Activated CD4-positive, alpha-beta T cell treated with anti-CD3 and anti-CD28 coated beads for 36 hours (primary cell): ENCODE data around the gene TRUB2. TPM values are rescaled to one million over a fixed set of nuclear protein-coding genes. Genes with fewer than 3 reads are reported as not detected.

Source experiments
- ATAC-seq: fragments of 200-7000 bp; cut with Tn5 transposase; one replicate; pipeline ENCODE4 v1.10.0; 2021; ENCODE audit warnings: mild to moderate bottlenecking, moderate library complexity
- CTCF ChIA-PET: fragments of 350-600 bp; sonication (Branson Sonifier 250); formaldehyde crosslinking; loops from one replicate; lab custom pipeline; 2021; ENCODE audit warnings: antibody characterized with exemption; lab: Charles Lee
- POLR2A ChIA-PET: fragments of 350-600 bp; sonication (Branson Sonifier 250); formaldehyde crosslinking; loops from one replicate; lab custom pipeline; 2021; ENCODE audit warnings: antibody characterized with exemption, inconsistent platforms; lab: Charles Lee
- DNase-seq: peaks from one replicate; pipeline ENCODE4 v3.0.0-alpha.2; 2020
- H3K27ac Mint-ChIP-seq: one replicate; pipeline ENCODE4 v1.8.0; 2021; ENCODE audit warnings: mixed read lengths
- H3K27me3 Mint-ChIP-seq: one replicate; pipeline ENCODE4 v1.8.0; 2021; ENCODE audit warnings: mixed read lengths
- H3K36me3 Mint-ChIP-seq: one replicate; pipeline ENCODE4 v1.8.0; 2021; ENCODE audit warnings: low read depth, mixed read lengths
- H3K4me1 Mint-ChIP-seq: one replicate; pipeline ENCODE4 v1.8.0; 2021; ENCODE audit warnings: mixed read lengths
- H3K4me3 Mint-ChIP-seq: one replicate; pipeline ENCODE4 v1.8.0; 2021; ENCODE audit warnings: mild to moderate bottlenecking, moderate library complexity, mixed read lengths
- H3K9me3 Mint-ChIP-seq: one replicate; pipeline ENCODE4 v1.8.0; 2021; ENCODE audit warnings: low read depth, mixed read lengths
- intact Hi-C, 2 experiments: fragments of 100-400 bp; cut with DNase I in 1 of 2; cut with micrococcal nuclease in 1 of 2; formaldehyde crosslinking; loops; one replicate each; pipeline versions ENCODE4 v1.14.2 to v1.15.1; 2022 to 2024; cut with DNase I, micrococcal nuclease
- total RNA-seq, 2 experiments: library from RNA; stranded (reverse); gene quantifications; one replicate each; pipeline ENCODE4 v1.2.3, GENCODE V29; 2021

The TRUB2 gene
- total RNA-seq, 2 experiments from 2014 or later, result 29.5 to 37.5 TPM

GRCh38 chr9:128361296-128361985 is 39.2 kb upstream of the TRUB2 start:
- H3K4me1 Mint-ChIP-seq, result peaks cover 19% of the 10 kb centered on the region
- peak overlapping the region; percentile 59 for H3K27ac Mint-ChIP-seq
- CTCF ChIA-PET, result interaction anchor here (0.6 to 5.6 kb wide), 28 partner anchors 9 to 677 kb away, joined by 3 to 36 read pairs (median 4); partner anchors contain the start of genes GLE1, GOLGA2, PKN3 and SWI5
- peaks cover 3% of the 10 kb centered on the region for H3K36me3 Mint-ChIP-seq
- intact Hi-C loops, result no loop called here
- ATAC-seq (no peak), DNase-seq (peak; percentile 12)
- no peaks in the 10 kb centered on the region for H3K9me3 Mint-ChIP-seq
- no peaks in the 10 kb centered on the region for H3K27me3 Mint-ChIP-seq
- POLR2A ChIA-PET, result interaction anchor here (0.5 to 1.8 kb wide), 6 partner anchors 10 to 421 kb away, joined by 3 to 8 read pairs (median 3); partner anchors contain the start of gene URM1
- H3K4me3 Mint-ChIP-seq, result peak overlapping the region; percentile 62

DNA sequence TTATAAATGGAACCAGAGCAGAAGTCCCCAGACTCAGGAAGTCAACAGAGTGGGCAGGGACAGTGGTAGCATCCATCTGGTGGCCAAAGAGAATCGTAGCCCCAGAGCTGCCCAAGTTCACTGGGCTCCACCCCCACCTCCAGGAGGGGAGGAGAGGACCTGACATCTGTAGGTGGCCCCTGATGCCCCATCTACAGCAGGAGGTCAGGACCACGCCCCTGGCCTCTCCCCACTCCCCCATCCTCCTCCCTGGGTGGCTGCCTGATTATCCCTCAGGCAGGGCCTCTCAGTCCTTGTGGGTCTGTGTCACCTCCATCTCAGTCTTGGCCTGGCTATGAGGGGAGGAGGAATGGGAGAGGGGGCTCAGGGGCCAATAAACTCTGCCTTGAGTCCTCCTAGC is 38.6 kb upstream of the TRUB2 start:
- Mint-ChIP-seq H3K4me3 (no peak overlapping the region), H3K27ac (peak overlapping the region; percentile 59), H3K36me3 (peaks cover 7% of the 10 kb centered on the region), H3K27me3 (no peaks in the 10 kb centered on the region), H3K4me1 (peaks cover 19% of the 10 kb centered on the region), H3K9me3 (no peaks in the 10 kb centered on the region)
- CTCF ChIA-PET, result interaction anchor here (0.8 to 5.6 kb wide), 10 partner anchors 10 to 278 kb away, joined by 3 to 36 read pairs (median 5); partner anchors contain the start of genes GLE1 and URM1
- POLR2A ChIA-PET, result interaction anchor here (0.5 to 1.8 kb wide), 2 partner anchors 10 to 19 kb away, joined by 3 to 8 read pairs; partner anchors contain the start of gene URM1
- ATAC-seq (no peak), DNase-seq (no peak)
- intact Hi-C loops, result no loop called here

DNA sequence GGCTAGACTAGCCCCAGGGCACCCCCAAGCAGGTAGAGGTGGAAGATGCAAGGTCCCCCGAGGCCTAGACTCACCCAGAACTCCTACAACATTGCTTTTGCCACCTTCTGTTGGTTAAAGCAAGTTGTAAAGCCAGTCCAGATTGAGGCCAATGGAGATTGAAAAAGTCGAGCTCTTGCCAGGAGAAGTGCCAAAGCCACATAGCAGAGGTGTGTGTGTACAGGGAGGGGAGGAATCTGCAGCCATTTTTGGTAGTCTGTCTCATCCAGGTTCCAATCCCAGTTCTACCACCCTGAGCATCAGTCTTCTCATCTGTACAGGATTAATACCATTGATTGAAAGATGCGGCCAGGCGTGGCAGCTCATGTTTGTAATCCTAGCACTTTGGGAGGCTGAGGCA is 36.6 kb upstream of the TRUB2 start:
- Mint-ChIP-seq H3K27ac (no peak overlapping the region), H3K36me3 (peaks cover 15% of the 10 kb centered on the region), H3K4me3 (no peak overlapping the region), H3K27me3 (no peaks in the 10 kb centered on the region), H3K4me1 (peaks cover 13% of the 10 kb centered on the region), H3K9me3 (no peaks in the 10 kb centered on the region)
- CTCF ChIA-PET, result interaction anchor here (0.7 to 1.1 kb wide), 3 partner anchors 9 to 41 kb away, joined by 3 to 5 read pairs (median 4); no protein-coding TSS in a partner anchor
- POLR2A ChIA-PET, result no interaction called here
- DNase-seq (no peak), ATAC-seq (no peak)
- intact Hi-C loops, result no loop called here

GRCh38 chr9:128358090-128358489 is 35.8 kb upstream of the TRUB2 start:
- CTCF ChIA-PET, result interaction anchor here (0.6 to 1.3 kb wide), 2 partner anchors 17 to 68 kb away, joined by 3 read pairs; no protein-coding TSS in a partner anchor
- DNase-seq (no peak), ATAC-seq (no peak)
- intact Hi-C loops, result no loop called here
- Mint-ChIP-seq H3K36me3 (peaks cover 15% of the 10 kb centered on the region), H3K9me3 (no peaks in the 10 kb centered on the region), H3K4me1 (peaks cover 13% of the 10 kb centered on the region), H3K27me3 (no peaks in the 10 kb centered on the region), H3K27ac (no peak overlapping the region), H3K4me3 (no peak overlapping the region)
- POLR2A ChIA-PET, result no interaction called here

DNA sequence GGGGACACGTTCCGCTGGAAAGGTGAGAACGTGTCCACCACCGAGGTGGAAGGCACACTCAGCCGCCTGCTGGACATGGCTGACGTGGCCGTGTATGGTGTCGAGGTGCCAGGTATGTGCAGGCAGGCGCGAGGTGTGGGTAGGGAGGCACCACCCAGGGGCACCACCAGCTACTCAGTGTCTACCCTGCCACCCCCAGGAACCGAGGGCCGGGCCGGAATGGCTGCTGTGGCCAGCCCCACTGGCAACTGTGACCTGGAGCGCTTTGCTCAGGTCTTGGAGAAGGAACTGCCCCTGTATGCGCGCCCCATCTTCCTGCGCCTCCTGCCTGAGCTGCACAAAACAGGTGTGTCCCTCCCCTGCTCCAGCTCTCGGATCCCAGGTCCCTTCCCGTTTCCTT is 33.2 kb upstream of the TRUB2 start:
- Mint-ChIP-seq H3K27ac (no peak overlapping the region), H3K27me3 (no peaks in the 10 kb centered on the region), H3K4me1 (no peaks in the 10 kb centered on the region), H3K36me3 (peaks cover 15% of the 10 kb centered on the region), H3K9me3 (no peaks in the 10 kb centered on the region), H3K4me3 (no peak overlapping the region)
- POLR2A ChIA-PET, result no interaction called here
- no peak for ATAC-seq
- DNase-seq, result no peak
- CTCF ChIA-PET, result interaction anchor here (0.8 kb wide), 1 partner anchor 10 kb away, joined by 3 read pairs; no protein-coding TSS in a partner anchor
- intact Hi-C loops, result no loop called here

DNA sequence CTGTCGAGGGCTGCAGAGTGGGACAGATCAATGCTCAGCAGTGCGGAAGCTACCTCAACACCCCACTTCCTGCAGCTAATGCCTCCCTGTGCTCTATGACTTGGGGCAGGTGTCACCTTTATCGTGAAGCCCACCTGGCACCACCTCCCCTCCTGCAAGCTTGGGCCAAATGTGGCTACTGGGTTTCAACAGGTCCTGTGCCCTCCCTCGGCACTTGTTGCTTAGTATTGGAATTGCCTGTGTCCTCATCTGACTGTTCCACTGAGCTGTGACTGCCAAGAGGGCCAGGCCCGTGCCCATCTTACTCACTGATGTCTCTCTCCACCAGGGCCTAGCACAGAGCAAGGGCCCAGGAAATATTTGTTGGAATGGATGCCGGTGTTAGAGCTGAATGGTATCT is 27.5 kb upstream of the TRUB2 start:
- DNase-seq, result no peak
- no peaks in the 10 kb centered on the region for H3K9me3 Mint-ChIP-seq
- no peaks in the 10 kb centered on the region for H3K4me1 Mint-ChIP-seq
- peaks cover 11% of the 10 kb centered on the region for H3K36me3 Mint-ChIP-seq
- ATAC-seq, result no peak
- POLR2A ChIA-PET, result interaction anchor here (0.5 to 0.7 kb wide), 2 partner anchors 12 to 317 kb away, joined by 3 read pairs; no protein-coding TSS in a partner anchor
- intact Hi-C loops, result no loop called here
- no peak overlapping the region for H3K27ac Mint-ChIP-seq
- no peak overlapping the region for H3K4me3 Mint-ChIP-seq
- CTCF ChIA-PET, result interaction anchor here (1.2 kb wide), 1 partner anchor 10 kb away, joined by 3 read pairs; no protein-coding TSS in a partner anchor
- no peaks in the 10 kb centered on the region for H3K27me3 Mint-ChIP-seq

- Mint-ChIP-seq H3K27ac (no peak overlapping the region), H3K27me3 (no peaks in the 10 kb centered on the region), H3K9me3 (no peaks in the 10 kb centered on the region), H3K4me1 (no peaks in the 10 kb centered on the region), H3K4me3 (no peak overlapping the region), H3K36me3 (peaks cover 10% of the 10 kb centered on the region)
- CTCF ChIA-PET, result interaction anchor here (1.2 kb wide), 1 partner anchor 11 kb away, joined by 3 read pairs; no protein-coding TSS in a partner anchor
- ATAC-seq, result no peak
- POLR2A ChIA-PET, result interaction anchor here (0.5 to 0.7 kb wide), 2 partner anchors 13 to 25 kb away, joined by 3 read pairs; no protein-coding TSS in a partner anchor
- DNase-seq, result no peak
- intact Hi-C loops, result no loop called here
Observed at GRCh38 chr9:128349125-128349524, 26.9 kb upstream of the TRUB2 start.

DNA sequence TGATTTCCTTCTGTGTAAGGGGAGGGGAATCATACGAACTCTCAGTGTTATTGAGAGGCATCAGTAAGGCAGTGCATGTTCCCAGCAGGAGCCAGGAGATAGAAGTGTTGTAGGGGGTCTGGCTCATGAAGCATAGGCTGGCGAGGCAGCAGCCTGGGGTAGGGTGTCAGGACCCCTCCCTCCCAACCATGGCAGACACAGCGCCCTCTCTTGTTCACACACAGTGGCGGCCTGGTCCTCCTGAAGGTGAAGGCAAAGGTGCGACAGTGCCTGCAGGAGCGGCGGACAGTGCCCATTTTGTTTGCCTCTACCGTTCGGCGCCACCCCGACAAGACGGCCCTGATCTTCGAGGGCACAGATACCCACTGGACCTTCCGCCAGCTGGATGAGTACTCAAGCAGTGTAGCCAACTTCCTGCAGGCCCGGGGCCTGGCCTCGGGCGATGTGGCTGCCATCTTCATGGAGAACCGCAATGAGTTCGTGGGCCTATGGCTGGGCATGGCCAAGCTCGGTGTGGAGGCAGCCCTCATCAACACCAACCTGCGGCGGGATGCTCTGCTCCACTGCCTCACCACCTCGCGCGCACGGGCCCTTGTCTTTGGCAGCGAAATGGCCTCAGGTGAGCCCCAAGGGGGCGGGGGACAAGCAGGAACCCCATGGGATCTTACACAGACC is 22.8 kb upstream of the TRUB2 start:
- peaks cover 13% of the 10 kb centered on the region for H3K36me3 Mint-ChIP-seq
- ATAC-seq, result no peak
- H3K4me3 Mint-ChIP-seq, result no peak overlapping the region
- H3K9me3 Mint-ChIP-seq, result no peaks in the 10 kb centered on the region
- H3K27me3 Mint-ChIP-seq, result no peaks in the 10 kb centered on the region
- no peak overlapping the region for H3K27ac Mint-ChIP-seq
- DNase-seq, result no peak
- peaks cover 4% of the 10 kb centered on the region for H3K4me1 Mint-ChIP-seq
- intact Hi-C loops, result loop anchor here in 1 of 2 experiments (5.0 kb wide), 1 partner anchor 48 kb away; no protein-coding TSS in a partner anchor
- POLR2A ChIA-PET, result no interaction called here
- CTCF ChIA-PET, result interaction anchor here (1.1 to 1.8 kb wide), 4 partner anchors 15 to 224 kb away, joined by 3 to 11 read pairs (median 4); no protein-coding TSS in a partner anchor

DNA sequence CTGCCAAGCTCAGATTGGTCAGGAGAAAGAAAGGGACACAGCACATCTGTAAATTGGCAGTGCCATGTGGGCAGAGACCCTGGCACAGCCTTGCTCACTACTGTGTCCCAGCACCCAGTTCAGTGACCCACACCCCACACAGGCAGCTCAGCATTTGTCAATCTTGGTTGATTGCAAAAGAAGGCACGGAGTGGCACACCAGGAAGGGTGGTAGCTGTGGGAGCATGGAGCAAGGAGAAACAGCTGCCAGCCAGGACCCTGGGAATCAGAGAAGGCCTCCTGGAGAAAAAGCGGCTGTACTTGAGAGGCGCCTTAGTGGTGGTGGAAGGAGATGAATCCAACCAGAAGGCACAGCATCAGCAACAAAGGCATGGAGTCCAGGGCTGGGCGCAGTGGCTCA is 21.6 kb upstream of the TRUB2 start:
- Mint-ChIP-seq H3K36me3 (peaks cover 11% of the 10 kb centered on the region), H3K4me3 (no peak overlapping the region), H3K4me1 (peaks cover 6% of the 10 kb centered on the region), H3K9me3 (no peaks in the 10 kb centered on the region), H3K27me3 (no peaks in the 10 kb centered on the region), H3K27ac (no peak overlapping the region)
- ChIA-PET CTCF (interaction anchor here (0.6 to 1.7 kb wide), 4 partner anchors 18 to 617 kb away, joined by 3 to 11 read pairs (median 3); no protein-coding TSS in a partner anchor), POLR2A (no interaction called here)
- DNase-seq (no peak), ATAC-seq (no peak)
- intact Hi-C loops, result loop anchor here in 1 of 2 experiments (5.0 kb wide), 1 partner anchor 47 kb away; no protein-coding TSS in a partner anchor

GRCh38 chr9:128342971-128343680 is 20.9 kb upstream of the TRUB2 start:
- Mint-ChIP-seq H3K4me1 (peaks cover 6% of the 10 kb centered on the region), H3K27me3 (no peaks in the 10 kb centered on the region), H3K9me3 (no peaks in the 10 kb centered on the region), H3K4me3 (no peak overlapping the region), H3K36me3 (peaks cover 11% of the 10 kb centered on the region), H3K27ac (no peak overlapping the region)
- ATAC-seq (no peak), DNase-seq (no peak)
- CTCF ChIA-PET, result interaction anchor here (0.6 kb wide), 3 partner anchors 45 to 618 kb away, joined by 3 read pairs; no protein-coding TSS in a partner anchor
- POLR2A ChIA-PET, result no interaction called here
- intact Hi-C loops, result loop anchor here in 1 of 2 experiments (5.0 kb wide), 1 partner anchor 46 kb away; no protein-coding TSS in a partner anchor
